ENCODE results near the gene CRABP2. TPM values are rescaled to one million over a fixed set of nuclear protein-coding genes. Genes with fewer than 3 reads are reported as not detected.

Gene CRABP2
- total and polyA plus RNA-seq, 2 of the 13 experiments (the other 11 are each of a cell fraction or from before 2014, with no cell fraction given): 0.40 to 0.60 TPM

- TF ChIP-seq ZNF225 (CRISPR knock-in tag; IDR thresholded peaks at IDR 0.05) (no peak), MIXL1 (CRISPR knock-in tag; IDR thresholded peaks at IDR 0.05) (peak; percentile 35; the same call in 1 of the 2 replicates), ZNF180 (CRISPR knock-in tag; IDR thresholded peaks at IDR 0.05; ENCODE audit: borderline replicate concordance, low read depth) (no peak), DNMT1 (CRISPR knock-in tag; IDR thresholded peaks at IDR 0.05) (peak; percentile 44; the same call in 1 of the 2 replicates), ZNF598 (CRISPR knock-in tag; IDR thresholded peaks at IDR 0.05; ENCODE audit: borderline replicate concordance) (no peak), NCOR1 (IDR thresholded peaks at IDR 0.05; ENCODE audit: borderline replicate concordance, low read length) (peak; percentile 32; the same call in 1 of the 2 replicates), ZSCAN31 (CRISPR knock-in tag; IDR thresholded peaks at IDR 0.05; ENCODE audit: low read depth) (no peak), ATM (IDR thresholded peaks at IDR 0.05; ENCODE audit: borderline replicate concordance) (no peak), ZNF367 (CRISPR knock-in tag; IDR thresholded peaks at IDR 0.05; ENCODE audit: borderline replicate concordance) (no peak), FLYWCH1 (CRISPR knock-in tag; IDR thresholded peaks at IDR 0.05) (no peak), ZNF24 (IDR thresholded peaks at IDR 0.05) (no peak), ZNF276 (CRISPR knock-in tag; IDR thresholded peaks at IDR 0.05; ENCODE audit: low read depth) (no peak; the same call in 1 of the 2 replicates), BORCS8-MEF2B (CRISPR knock-in tag; IDR thresholded peaks at IDR 0.05) (peak; percentile 26; the same call in 1 of the 2 replicates), MTF2 (CRISPR knock-in tag; IDR thresholded peaks at IDR 0.05; ENCODE audit: borderline replicate concordance) (no peak), NKX3-1 (CRISPR knock-in tag; IDR thresholded peaks at IDR 0.05) (0 out of 2 replicates have a peak, but pooled peaks have one; percentile 49), MED1 (CRISPR knock-in tag; IDR thresholded peaks at IDR 0.05) (peak; percentile 91), ZNF709 (CRISPR knock-in tag; IDR thresholded peaks at IDR 0.05) (no peak), ATF7-NPFF (CRISPR knock-in tag; IDR thresholded peaks at IDR 0.05; ENCODE audit: low read depth) (peak; percentile 60; the same call in 1 of the 2 replicates), ZSCAN29 (CRISPR knock-in tag; conservative IDR thresholded peaks at IDR 0.05) (no peak), E2F5 (CRISPR knock-in tag; conservative IDR thresholded peaks at IDR 0.05) (no peak), PRDM4 (CRISPR knock-in tag; IDR thresholded peaks at IDR 0.05; ENCODE audit: borderline replicate concordance) (no peak)
- TF ChIP-seq, protein P1, sequence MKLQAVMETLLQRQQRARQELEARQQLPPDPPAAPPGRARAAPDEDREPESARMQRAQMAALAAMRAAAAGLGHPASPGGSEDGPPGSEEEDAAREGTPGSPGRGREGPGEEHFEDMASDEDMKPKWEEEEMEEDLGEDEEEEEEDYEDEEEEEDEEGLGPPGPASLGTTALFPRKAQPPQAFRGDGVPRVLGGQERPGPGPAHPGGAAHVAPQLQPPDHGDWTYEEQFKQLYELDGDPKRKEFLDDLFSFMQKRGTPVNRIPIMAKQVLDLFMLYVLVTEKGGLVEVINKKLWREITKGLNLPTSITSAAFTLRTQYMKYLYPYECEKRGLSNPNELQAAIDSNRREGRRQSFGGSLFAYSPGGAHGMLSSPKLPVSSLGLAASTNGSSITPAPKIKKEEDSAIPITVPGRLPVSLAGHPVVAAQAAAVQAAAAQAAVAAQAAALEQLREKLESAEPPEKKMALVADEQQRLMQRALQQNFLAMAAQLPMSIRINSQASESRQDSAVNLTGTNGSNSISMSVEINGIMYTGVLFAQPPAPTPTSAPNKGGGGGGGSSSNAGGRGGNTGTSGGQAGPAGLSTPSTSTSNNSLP (IDR thresholded peaks at IDR 0.05; ENCODE audit: low read depth, low read length): no peak
- TF ChIP-seq, protein P2, sequence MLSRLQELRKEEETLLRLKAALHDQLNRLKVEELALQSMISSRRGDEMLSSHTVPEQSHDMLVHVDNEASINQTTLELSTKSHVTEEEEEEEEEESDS (CRISPR knock-in tag; IDR thresholded peaks at IDR 0.05; ENCODE audit: borderline replicate concordance): no peak
Observed at GRCh38 chr1:156659988-156660751, 45.2 kb downstream of the CRABP2 start (continued).
